Urothelium cell line (cell line): Measurements from ENCODE around the gene MME.
A peak's percentile ranks its signal among the peaks of the same experiment; 100 is the strongest.

Experiments used
- DNase-seq: peaks from one replicate; pipeline ENCODE4 v3.0.0; 2011; ENCODE audit warnings: low spot score, mixed read lengths
- FAIRE-seq: peaks from 2 replicates; lab custom pipeline; 2011; peaks lifted over from hg19 to GRCh38; lab: Jason Lieb, UNC

Gene MME

GRCh38 chr3:155135003-155135402, 54.9 kb downstream of the MME start:
- DNase-seq (no peak), FAIRE-seq (no peak)

GRCh38 chr3:155138677-155139076, 58.6 kb downstream of the MME start:
- FAIRE-seq (no peak), DNase-seq (no peak)

GRCh38 chr3:155147588-155147987, 67.5 kb downstream of the MME start:
- DNase-seq (no peak), FAIRE-seq (no peak)

GRCh38 chr3:155149494-155149893, 69.4 kb downstream of the MME start:
- FAIRE-seq = no peak
- no peak for DNase-seq

GRCh38 chr3:155153242-155154186, 73.4 kb downstream of the MME start:
- no peak for DNase-seq
- no peak for FAIRE-seq

GRCh38 chr3:155154255-155154654, 74.1 kb downstream of the MME start:
- no peak for FAIRE-seq

DNA sequence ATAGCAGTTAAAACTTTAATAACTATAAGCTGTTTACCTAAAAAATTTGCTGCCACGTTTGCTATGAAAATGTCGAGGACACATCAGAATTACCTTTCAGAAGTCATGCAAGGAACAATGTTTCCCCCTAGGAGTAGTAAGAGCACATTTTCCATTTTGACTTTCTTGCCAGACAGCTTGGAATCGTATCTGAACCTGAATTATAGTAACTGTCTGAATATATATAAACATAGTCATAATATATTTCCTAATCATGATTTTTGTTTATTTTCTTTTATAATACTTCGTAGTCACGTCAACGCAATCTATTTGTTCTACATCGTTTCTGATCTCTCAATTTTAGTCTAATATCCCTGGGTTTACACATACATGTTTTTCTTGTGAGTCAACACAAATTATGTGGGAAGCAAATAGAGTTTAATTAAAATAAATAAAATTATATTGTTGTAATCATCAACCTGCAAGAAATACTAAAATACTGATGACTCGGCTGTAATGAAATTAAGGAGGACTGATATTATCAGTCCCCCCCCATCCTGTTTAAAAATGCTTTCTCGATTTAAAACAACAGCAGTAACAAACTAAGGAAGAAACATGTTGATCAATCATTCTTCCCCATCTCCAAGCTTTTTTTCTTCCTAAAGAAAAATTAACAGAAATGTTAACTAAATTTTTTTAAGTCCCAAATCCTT, 78.4 kb downstream of the MME start:
- no peak for DNase-seq
- FAIRE-seq = no peak

More at GRCh38 chr3:155154255-155154654, 74.1 kb downstream of the MME start:
- DNase-seq = no peak

DNA sequence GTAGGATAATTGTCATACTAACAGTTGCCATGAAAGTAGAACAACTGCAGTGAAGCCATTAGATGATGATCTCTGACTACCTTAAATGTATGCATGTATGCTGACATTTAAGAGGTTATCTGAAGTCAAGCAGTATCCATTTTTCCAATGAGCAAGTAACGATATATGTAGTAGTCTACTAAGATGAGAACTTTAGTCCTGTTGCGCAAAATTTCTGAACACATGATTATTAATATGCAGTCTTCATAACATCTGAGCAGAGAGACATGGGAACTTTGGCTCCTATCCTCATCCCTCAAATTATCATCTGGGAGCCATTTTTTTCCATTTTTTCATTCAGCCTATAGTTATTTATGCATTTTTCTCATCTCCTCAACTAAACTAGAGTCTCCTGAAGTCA, 79.2 kb downstream of the MME start:
- FAIRE-seq = no peak
- no peak for DNase-seq

- DNase-seq (no peak), FAIRE-seq (no peak)
These were observed 81.6 kb downstream of the MME start for GRCh38 chr3:155161640-155162292.

- FAIRE-seq (no peak), DNase-seq (no peak)
These were observed 84.2 kb downstream of the MME start for GRCh38 chr3:155164306-155164705.

DNA sequence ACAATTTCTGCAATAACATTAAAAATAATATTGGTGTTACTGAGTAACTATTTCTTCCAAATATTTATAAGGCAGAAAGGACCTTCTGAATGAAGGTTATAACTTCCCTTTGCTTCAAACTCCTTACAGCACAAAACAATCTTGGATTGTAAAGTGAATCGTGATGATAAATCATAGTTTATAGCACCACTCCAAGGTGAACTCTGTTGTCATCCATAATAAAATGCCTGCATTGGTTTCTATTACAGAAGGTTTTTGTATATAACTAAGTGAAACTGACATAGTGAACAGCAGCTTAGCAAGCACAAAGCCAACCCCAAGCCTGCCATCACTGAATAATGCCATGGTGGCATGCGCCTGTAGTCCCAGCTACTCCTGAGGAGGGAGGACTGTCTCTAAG, 86.3 kb downstream of the MME start:
- FAIRE-seq (no peak), DNase-seq (no peak)

- FAIRE-seq (no peak), DNase-seq (no peak)
These were observed 89.1 kb downstream of the MME start for GRCh38 chr3:155169197-155169596.

DNA sequence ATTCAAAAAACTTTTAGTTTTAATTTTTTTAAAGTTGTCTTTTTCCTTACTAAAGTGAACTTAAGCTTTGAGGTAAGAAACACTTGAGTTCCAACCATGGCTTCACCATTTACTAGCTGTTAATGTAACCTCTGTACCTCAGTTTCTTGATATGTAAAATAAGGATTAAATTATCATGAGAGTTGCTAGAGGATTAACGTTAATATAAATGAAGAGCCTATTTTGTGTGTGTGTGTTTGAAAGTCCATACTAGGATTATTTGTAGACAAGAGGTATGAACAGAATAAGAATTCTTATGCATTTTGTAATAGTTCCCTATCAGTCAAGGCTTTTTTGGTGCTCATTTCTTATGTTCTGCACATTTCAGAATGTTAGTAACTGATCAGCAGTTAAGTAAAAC, 93.7 kb downstream of the MME start:
- FAIRE-seq = no peak
- DNase-seq = no peak

DNA sequence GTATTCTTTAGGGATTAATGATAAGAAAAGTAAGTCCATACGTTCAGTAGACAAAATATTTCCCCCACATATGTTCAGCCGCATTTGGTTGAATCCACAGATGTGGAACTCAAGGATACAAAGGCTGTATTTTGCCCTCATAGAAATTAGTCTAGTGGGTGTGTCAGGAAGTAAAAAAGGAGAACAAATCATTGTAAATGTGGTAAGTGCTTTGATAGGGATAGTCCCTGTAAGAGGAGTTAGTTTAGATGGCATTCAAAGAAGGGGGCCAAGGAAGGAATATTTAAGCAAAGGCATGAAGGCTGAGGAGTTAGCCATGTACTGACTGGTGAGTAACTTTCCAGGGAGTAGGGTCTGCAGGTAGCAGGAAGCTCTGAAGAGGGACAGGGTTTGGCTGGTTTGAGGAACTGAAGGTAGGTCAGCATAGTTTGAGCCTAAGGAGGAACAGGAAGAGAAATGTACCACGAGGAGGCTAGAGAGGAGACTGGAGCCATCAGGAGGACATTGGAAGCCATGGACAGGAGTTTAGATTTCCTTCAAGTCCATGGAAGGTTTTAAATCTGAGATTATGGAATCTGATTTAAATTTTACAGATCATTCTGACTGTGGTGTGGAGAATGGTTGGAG, 98.8 kb downstream of the MME start:
- FAIRE-seq = no peak
- DNase-seq = no peak

GRCh38 chr3:155179437-155179827, 99.3 kb downstream of the MME start:
- DNase-seq (no peak), FAIRE-seq (no peak)

DNA sequence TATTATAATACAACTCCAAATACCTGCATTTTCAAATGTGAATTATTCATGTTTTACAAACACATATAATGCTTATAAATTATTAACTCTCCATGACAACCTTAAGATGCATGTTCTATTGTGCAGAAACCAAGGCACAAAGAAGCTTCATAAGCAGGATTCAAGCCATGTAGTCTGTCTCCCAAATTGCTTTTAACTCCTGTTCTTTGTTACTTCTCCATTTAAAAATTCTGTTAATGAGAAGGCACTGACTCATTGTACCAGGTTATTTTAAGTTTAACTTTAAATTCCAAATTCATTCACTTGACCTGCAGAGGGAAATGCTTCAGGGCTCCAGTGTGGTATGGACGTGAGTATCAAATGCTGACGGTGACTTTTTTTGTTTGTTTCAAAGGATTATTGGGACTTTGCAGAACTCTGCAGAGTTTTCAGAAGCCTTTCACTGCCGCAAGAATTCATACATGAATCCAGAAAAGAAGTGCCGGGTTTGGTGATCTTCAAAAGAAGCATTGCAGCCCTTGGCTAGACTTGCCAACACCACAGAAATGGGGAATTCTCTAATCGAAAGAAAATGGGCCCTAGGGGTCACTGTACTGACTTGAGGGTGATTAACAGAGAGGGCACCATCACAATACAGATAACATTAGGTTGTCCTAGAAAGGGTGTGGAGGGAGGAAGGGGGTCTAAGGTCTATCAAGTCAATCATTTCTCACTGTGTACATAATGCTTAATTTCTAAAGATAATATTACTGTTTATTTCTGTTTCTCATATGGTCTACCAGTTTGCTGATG, 100.0 kb downstream of the MME start:
- FAIRE-seq = no peak

DNA sequence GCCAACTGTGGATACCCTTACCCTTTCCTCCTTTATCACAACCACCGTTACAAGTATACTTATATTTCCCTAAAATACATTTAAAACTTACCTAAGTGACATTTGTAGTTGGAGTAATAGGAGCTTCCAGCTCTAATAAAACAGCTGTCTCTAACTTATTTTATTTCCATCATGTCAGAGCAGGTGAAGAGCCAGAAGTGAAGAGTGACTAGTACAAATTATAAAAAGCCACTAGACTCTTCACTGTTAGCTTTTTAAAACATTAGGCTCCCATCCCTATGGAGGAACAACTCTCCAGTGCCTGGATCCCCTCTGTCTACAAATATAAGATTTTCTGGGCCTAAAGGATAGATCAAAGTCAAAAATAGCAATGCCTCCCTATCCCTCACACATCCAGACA, 102.3 kb downstream of the MME start:
- no peak for FAIRE-seq

More for the DNA sequence above, 100.0 kb downstream of the MME start:
- no peak for DNase-seq

GRCh38 chr3:155184011-155184410, 103.9 kb downstream of the MME start:
- FAIRE-seq (no peak), DNase-seq (no peak)

More for the DNA sequence above, 102.3 kb downstream of the MME start:
- no peak for DNase-seq

DNA sequence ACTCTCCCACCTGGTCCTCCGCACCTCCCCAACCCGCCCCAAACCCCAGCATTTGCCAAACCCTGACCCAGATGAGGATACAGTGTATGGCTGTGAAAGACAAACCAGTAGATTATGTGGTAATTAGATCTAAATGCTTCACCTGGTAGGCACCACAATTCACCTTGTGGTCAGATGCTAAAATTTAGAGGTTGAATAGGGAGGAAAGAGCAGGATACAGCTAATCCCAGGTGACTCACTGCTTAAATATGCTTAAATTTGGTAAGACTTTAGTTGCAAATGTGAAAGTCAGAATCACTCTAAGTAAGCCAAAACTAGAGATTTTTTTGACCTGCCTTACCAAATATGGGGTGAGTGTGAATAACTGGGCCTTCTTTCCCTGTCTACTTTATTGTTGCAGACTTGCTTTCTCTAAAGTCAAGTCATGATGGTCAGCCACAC, 105.5 kb downstream of the MME start:
- no peak for FAIRE-seq
- DNase-seq = peak; percentile 1

GRCh38 chr3:155188031-155188430, 107.9 kb downstream of the MME start:
- DNase-seq = no peak
- no peak for FAIRE-seq
